RWPE2 (cell line): ENCODE measurements around the gene WRAP53.
"Not testable (repeated sequence)": the region's sequence is repeated elsewhere in the genome, so short reads cannot be mapped to it uniquely, and the experiment has no call there.

Experiments
- ATAC-seq: fragments of 200-7000 bp; cut with Tn5 transposase; 3 replicates; pipeline ENCODE4 v1.9.1; 2021; ENCODE audit warnings: low read depth
- DNase-seq: peaks from one replicate; pipeline ENCODE4 v3.0.0-alpha.2; 2020; ENCODE audit warnings: low spot score
- H3K27ac ChIP-seq: fragments of 450-650 bp; 2 replicates; pipeline ENCODE4 v1.5.1; 2017; ENCODE audit warnings: mild to moderate bottlenecking; ENCODE audit not compliant: poor library complexity, severe bottlenecking
- H3K27me3 ChIP-seq: fragments of 250-450 bp; sonication (Bioruptor Pico); 2 replicates; pipeline ENCODE4 v1.5.1; 2021; ENCODE audit warnings: mild to moderate bottlenecking, moderate library complexity; ENCODE audit not compliant: insufficient read depth, poor library complexity, severe bottlenecking
- H3K36me3 ChIP-seq: fragments of 250-450 bp; sonication (Bioruptor Pico); 2 replicates; pipeline ENCODE4 v1.5.1; 2020; ENCODE audit warnings: low read depth, mild to moderate bottlenecking, moderate library complexity
- H3K4me1 ChIP-seq: fragments of 250-450 bp; sonication (Bioruptor Pico); 2 replicates; pipeline ENCODE4 v1.5.1; 2021; ENCODE audit warnings: mild to moderate bottlenecking, moderate library complexity; ENCODE audit not compliant: insufficient read depth, poor library complexity, severe bottlenecking
- H3K4me3 ChIP-seq: fragments of 250-450 bp; sonication (Bioruptor Pico); 2 replicates; pipeline ENCODE4 v1.5.1; 2021; ENCODE audit warnings: mild to moderate bottlenecking, moderate library complexity; ENCODE audit not compliant: severe bottlenecking
- H3K9me3 ChIP-seq: fragments of 250-450 bp; sonication (Bioruptor Pico); 2 replicates; pipeline ENCODE4 v1.5.1; 2021; ENCODE audit warnings: mild to moderate bottlenecking, moderate library complexity; ENCODE audit not compliant: severe bottlenecking
- CTCF ChIP-seq: fragments of 450-650 bp; IDR thresholded peaks from one replicate; pipeline ENCODE4 v1.5.1; 2017; ENCODE audit warnings: mild to moderate bottlenecking, moderate library complexity; ENCODE audit not compliant: poor library complexity, severe bottlenecking

The WRAP53 gene

GRCh38 chr17:7687908-7688807 lies at the start of gene WRAP53:
Gene WRAP53 (plus strand): TSS chr17:7688477. CDS start chr17:7688649, 172 bp downstream.
- peak within 1 kb of the TSS; percentile 91 for H3K27ac ChIP-seq

GRCh38 chr17:7640783-7641182 lies 47.5 kb upstream of the WRAP53 start:
- Histone ChIP-seq H3K27me3 (no peaks in the 10 kb centered on the region), H3K27ac (no peak overlapping the region), H3K9me3 (no peaks in the 10 kb centered on the region), H3K36me3 (no peaks in the 10 kb centered on the region), H3K4me3 (no peak overlapping the region), H3K4me1 (no peaks in the 10 kb centered on the region)
- no peak for TF ChIP-seq CTCF
- DNase-seq (no peak), ATAC-seq (no peak)

More at GRCh38 chr17:7687908-7688807, at the start of gene WRAP53:
- no peaks in the 10 kb centered on the region for H3K27me3 ChIP-seq
- TF ChIP-seq CTCF = peak; percentile 99
- ATAC-seq = peak; percentile 86
- H3K36me3 ChIP-seq = peaks cover 44% of the 10 kb centered on the region
- H3K4me3 ChIP-seq = peak within 1 kb of the TSS; percentile 67
- DNase-seq = peak; percentile 98
- no peaks in the 10 kb centered on the region for H3K9me3 ChIP-seq
- H3K4me1 ChIP-seq = peaks cover 7% of the 10 kb centered on the region

GRCh38 chr17:7641635-7642034 lies 46.6 kb upstream of the WRAP53 start:
- not testable (repeated sequence) for DNase-seq, ATAC-seq, H3K4me3 ChIP-seq, H3K9me3 ChIP-seq, H3K27me3 ChIP-seq, H3K27ac ChIP-seq, H3K4me1 ChIP-seq, H3K36me3 ChIP-seq

GRCh38 chr17:7644775-7645174 lies 43.5 kb upstream of the WRAP53 start:
- no peak overlapping the region for H3K4me3 ChIP-seq
- H3K4me1 ChIP-seq = no peaks in the 10 kb centered on the region
- H3K27me3 ChIP-seq = peaks cover 1% of the 10 kb centered on the region
- H3K36me3 ChIP-seq = no peaks in the 10 kb centered on the region
- no peak for ATAC-seq
- TF ChIP-seq CTCF = no peak
- no peak for DNase-seq
- no peak overlapping the region for H3K27ac ChIP-seq
- H3K9me3 ChIP-seq = no peaks in the 10 kb centered on the region

- no peaks in the 10 kb centered on the region for H3K4me1 ChIP-seq
- ATAC-seq (no peak), DNase-seq (no peak)
- peaks cover 18% of the 10 kb centered on the region for H3K27me3 ChIP-seq
- no peaks in the 10 kb centered on the region for H3K9me3 ChIP-seq
- no peak overlapping the region for H3K4me3 ChIP-seq
- H3K36me3 ChIP-seq = no peaks in the 10 kb centered on the region
- no peak for TF ChIP-seq CTCF
- H3K27ac ChIP-seq = no peak overlapping the region
Observed at GRCh38 chr17:7646457-7646856, 41.8 kb upstream of the WRAP53 start.
